ENCODE results near the gene OR1L6.

The OR1L6 gene, protein sequence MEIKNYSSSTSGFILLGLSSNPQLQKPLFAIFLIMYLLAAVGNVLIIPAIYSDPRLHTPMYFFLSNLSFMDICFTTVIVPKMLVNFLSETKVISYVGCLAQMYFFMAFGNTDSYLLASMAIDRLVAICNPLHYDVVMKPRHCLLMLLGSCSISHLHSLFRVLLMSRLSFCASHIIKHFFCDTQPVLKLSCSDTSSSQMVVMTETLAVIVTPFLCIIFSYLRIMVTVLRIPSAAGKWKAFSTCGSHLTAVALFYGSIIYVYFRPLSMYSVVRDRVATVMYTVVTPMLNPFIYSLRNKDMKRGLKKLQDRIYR

GRCh38 chr9:122742003-122742402, at the start of gene OR1L6:
TSS of gene OR1L6 (plus strand) at chr9:122742303. CDS start at chr9:122749848, 7,545 bp downstream.
- TF ChIP-seq, protein P1, sequence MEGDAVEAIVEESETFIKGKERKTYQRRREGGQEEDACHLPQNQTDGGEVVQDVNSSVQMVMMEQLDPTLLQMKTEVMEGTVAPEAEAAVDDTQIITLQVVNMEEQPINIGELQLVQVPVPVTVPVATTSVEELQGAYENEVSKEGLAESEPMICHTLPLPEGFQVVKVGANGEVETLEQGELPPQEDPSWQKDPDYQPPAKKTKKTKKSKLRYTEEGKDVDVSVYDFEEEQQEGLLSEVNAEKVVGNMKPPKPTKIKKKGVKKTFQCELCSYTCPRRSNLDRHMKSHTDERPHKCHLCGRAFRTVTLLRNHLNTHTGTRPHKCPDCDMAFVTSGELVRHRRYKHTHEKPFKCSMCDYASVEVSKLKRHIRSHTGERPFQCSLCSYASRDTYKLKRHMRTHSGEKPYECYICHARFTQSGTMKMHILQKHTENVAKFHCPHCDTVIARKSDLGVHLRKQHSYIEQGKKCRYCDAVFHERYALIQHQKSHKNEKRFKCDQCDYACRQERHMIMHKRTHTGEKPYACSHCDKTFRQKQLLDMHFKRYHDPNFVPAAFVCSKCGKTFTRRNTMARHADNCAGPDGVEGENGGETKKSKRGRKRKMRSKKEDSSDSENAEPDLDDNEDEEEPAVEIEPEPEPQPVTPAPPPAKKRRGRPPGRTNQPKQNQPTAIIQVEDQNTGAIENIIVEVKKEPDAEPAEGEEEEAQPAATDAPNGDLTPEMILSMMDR (IDR thresholded peaks at IDR 0.05), result no peak
- Histone ChIP-seq H3K4me1 (no peaks in the 10 kb centered on the region), H3K4me3 (no peak within 1 kb of the TSS), H3K27ac (no peak within 1 kb of the TSS), H3K36me3 (no peaks in the 10 kb centered on the region), H3K27me3 (no peaks in the 10 kb centered on the region), H3K9me3 (peaks cover 0 to 24% (median 7%) of the 10 kb centered on the region in 3 donors)
- DNase-seq, result no peak
- intact Hi-C loops (cut with DNase I; ENCODE audit: low total_unique reads), result no loop called here

GRCh38 chr9:122695696-122696095, 46.4 kb upstream of the OR1L6 start:
- TF ChIP-seq, protein P1 (IDR thresholded peaks at IDR 0.05), result no peak

DNA sequence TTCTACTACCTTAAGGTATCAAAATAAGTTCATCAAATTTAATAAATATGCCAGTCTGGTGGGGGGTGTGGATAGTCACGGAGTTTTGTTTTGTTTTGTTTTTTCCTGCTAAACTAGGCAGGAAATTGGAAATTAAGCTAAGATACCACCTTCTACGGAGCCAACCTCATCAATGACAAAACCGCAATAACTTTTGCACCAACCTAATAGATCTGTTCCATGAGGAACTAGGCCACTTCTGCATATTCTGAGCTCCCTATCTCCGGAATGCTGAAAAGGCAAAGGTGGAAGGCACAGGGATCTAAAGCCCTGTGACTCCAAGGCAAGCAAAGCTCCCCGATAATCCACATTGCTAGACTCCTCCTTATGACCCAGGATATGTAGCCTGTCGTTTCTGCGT, 24.1 kb upstream of the OR1L6 start:
- H3K4me3 ChIP-seq, result no peak overlapping the region
- peaks cover 0 to 43% (median under 1%) of the 10 kb centered on the region in 3 donors for H3K9me3 ChIP-seq
- no peaks in the 10 kb centered on the region for H3K4me1 ChIP-seq
- no peak for DNase-seq
- intact Hi-C loops (cut with DNase I; ENCODE audit: low total_unique reads), result no loop called here
- H3K36me3 ChIP-seq, result no peaks in the 10 kb centered on the region
- TF ChIP-seq, protein P1 (IDR thresholded peaks at IDR 0.05), result no peak
- no peaks in the 10 kb centered on the region for H3K27me3 ChIP-seq
- H3K27ac ChIP-seq, result no peak overlapping the region

More at GRCh38 chr9:122695696-122696095, 46.4 kb upstream of the OR1L6 start:
- no peak for DNase-seq
- H3K4me1 ChIP-seq, result no peaks in the 10 kb centered on the region
- H3K4me3 ChIP-seq, result no peak overlapping the region
- peaks cover 0 to 33% (median 18%) of the 10 kb centered on the region in 3 donors for H3K9me3 ChIP-seq
- intact Hi-C loops (cut with DNase I; ENCODE audit: low total_unique reads), result no loop called here
- no peaks in the 10 kb centered on the region for H3K27me3 ChIP-seq
- H3K27ac ChIP-seq, result no peak overlapping the region
- H3K36me3 ChIP-seq, result no peaks in the 10 kb centered on the region

DNA sequence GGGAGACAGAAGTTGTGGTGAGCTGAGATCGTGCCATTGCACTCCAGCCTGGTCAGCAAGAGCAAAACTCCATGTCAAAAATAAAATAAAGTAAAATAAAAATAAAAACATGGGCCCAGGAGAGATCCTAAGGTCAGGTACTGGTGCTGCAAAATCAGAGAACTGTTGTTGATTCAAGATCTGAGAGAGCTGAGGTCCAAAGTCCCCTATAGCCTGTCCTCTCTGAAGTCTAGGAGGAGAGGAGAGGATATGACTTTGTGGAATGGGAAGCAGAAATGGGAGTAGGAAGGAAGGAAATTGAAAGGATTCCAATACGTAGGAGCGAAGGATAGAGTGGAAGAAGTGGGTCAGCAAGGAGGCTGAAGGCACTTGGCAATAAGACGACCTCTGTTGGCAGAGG, 22.9 kb upstream of the OR1L6 start:
- peaks cover 0 to 54% (median 4%) of the 10 kb centered on the region in 3 donors for H3K9me3 ChIP-seq
- H3K4me1 ChIP-seq, result no peaks in the 10 kb centered on the region
- H3K27me3 ChIP-seq, result no peaks in the 10 kb centered on the region
- TF ChIP-seq, protein P1 (IDR thresholded peaks at IDR 0.05), result no peak
- no peaks in the 10 kb centered on the region for H3K36me3 ChIP-seq
- H3K27ac ChIP-seq, result no peak overlapping the region
- intact Hi-C loops (cut with DNase I; ENCODE audit: low total_unique reads), result no loop called here
- no peak overlapping the region for H3K4me3 ChIP-seq
- no peak for DNase-seq

DNA sequence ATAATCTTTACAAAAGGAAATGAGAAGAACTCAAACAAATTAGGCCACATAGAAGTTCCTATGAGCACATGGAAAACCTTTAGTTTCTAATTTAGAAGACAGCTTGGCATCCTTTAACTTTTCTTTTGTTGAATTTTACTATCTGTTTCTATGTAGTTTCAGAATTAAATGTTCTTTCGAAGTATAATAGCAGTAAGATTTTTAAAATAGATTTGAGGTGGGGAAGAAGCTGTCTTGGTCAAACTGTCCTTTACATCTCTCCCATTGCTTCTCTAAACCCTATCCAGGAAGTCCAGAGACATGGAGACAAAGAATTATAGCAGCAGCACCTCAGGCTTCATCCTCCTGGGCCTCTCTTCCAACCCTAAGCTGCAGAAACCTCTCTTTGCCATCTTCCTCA, 18.4 kb upstream of the OR1L6 start, which contains the start of gene OR1L4:
TSS of gene OR1L4 (plus strand) at position 301 of the 400 bp plus-strand sequence. CDS start at position 301, 0 bp downstream.
- no peak within 1 kb of the TSS for H3K4me3 ChIP-seq
- peaks cover 0 to 6% (median 0%) of the 10 kb centered on the region in 3 donors for H3K36me3 ChIP-seq
- intact Hi-C loops (cut with DNase I; ENCODE audit: low total_unique reads), result no loop called here
- TF ChIP-seq, protein P1 (IDR thresholded peaks at IDR 0.05), result no peak
- DNase-seq, result no peak
- H3K27ac ChIP-seq, result no peak within 1 kb of the TSS
- H3K9me3 ChIP-seq, result peaks cover 5 to 72% (median 34%) of the 10 kb centered on the region in 3 donors
- no peaks in the 10 kb centered on the region for H3K4me1 ChIP-seq
- H3K27me3 ChIP-seq, result no peaks in the 10 kb centered on the region
